Measurements from ENCODE around the gene HDAC9.

DNA sequence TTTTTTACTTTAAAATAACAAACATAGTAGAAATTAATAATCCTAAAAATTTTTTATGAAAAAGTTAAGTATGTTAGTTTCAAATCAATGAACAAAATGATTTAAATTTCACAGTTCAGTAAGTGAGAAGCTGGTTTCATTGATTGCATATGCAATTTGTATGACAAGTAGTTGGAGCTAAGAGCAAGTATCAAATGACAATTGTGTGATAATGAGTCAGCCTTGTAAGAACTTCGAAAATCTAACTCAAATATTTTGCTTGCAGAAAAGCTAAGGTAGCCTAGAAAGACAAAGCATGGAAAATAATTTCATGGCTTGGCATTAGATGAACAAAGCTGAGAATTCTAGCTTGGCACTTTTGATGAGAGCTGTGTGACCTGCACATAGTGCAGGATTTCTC lies 111.5 kb downstream of the HDAC9 start:
- TF ChIP-seq, protein P1, sequence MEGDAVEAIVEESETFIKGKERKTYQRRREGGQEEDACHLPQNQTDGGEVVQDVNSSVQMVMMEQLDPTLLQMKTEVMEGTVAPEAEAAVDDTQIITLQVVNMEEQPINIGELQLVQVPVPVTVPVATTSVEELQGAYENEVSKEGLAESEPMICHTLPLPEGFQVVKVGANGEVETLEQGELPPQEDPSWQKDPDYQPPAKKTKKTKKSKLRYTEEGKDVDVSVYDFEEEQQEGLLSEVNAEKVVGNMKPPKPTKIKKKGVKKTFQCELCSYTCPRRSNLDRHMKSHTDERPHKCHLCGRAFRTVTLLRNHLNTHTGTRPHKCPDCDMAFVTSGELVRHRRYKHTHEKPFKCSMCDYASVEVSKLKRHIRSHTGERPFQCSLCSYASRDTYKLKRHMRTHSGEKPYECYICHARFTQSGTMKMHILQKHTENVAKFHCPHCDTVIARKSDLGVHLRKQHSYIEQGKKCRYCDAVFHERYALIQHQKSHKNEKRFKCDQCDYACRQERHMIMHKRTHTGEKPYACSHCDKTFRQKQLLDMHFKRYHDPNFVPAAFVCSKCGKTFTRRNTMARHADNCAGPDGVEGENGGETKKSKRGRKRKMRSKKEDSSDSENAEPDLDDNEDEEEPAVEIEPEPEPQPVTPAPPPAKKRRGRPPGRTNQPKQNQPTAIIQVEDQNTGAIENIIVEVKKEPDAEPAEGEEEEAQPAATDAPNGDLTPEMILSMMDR (IDR thresholded peaks at IDR 0.05): no peak
- TF ChIP-seq POLR2A (IDR thresholded peaks at IDR 0.05): no peak
